H9 (cell line): Measurements from ENCODE around the gene CTNNBL1. TPM values are rescaled to one million over a fixed set of nuclear protein-coding genes. Genes with fewer than 3 reads are reported as not detected.

Experiments used
- DNase-seq: peaks from one replicate; pipeline ENCODE4 v3.0.0-alpha.2; 2017
- H2AFZ ChIP-seq: one replicate; pipeline ENCODE4 v1.6.1; 2013; ENCODE audit warnings: mild to moderate bottlenecking, low read length, control low read depth, moderate library complexity
- H2AK5ac ChIP-seq: 2 replicates; pipeline ENCODE4 v1.6.1; 2013; ENCODE audit warnings: low read length, control low read depth, mixed read lengths; ENCODE audit not compliant: insufficient read length
- H2BK120ac ChIP-seq: one replicate; pipeline ENCODE4 v1.6.1; 2013; ENCODE audit warnings: low read depth, mild to moderate bottlenecking, low read length, control low read depth, inconsistent platforms; ENCODE audit not compliant: poor library complexity, severe bottlenecking
- H2BK12ac ChIP-seq: 2 replicates; pipeline ENCODE4 v1.6.1; 2013; ENCODE audit warnings: low read length, control low read depth, mixed read lengths, low read depth; ENCODE audit not compliant: insufficient read length
- H2BK15ac ChIP-seq: 2 replicates; pipeline ENCODE4 v1.6.1; 2013; ENCODE audit warnings: low read depth, low read length, control low read depth
- H2BK20ac ChIP-seq: one replicate; pipeline ENCODE4 v1.6.1; 2013; ENCODE audit warnings: low read depth, mild to moderate bottlenecking, low read length, control low read depth, inconsistent platforms; ENCODE audit not compliant: poor library complexity, severe bottlenecking
- H2BK5ac ChIP-seq: 2 replicates; pipeline ENCODE4 v1.6.1; 2013; ENCODE audit warnings: low read length, control low read depth, mixed read lengths; ENCODE audit not compliant: insufficient read length
- H3K14ac ChIP-seq: 2 replicates; pipeline ENCODE4 v1.6.1; 2013; ENCODE audit warnings: low read length, control low read depth; ENCODE audit not compliant: insufficient read depth
- H3K18ac ChIP-seq: 2 replicates; pipeline ENCODE4 v1.6.1; 2013; ENCODE audit warnings: low read depth, mild to moderate bottlenecking, mixed read lengths, low read length, control low read depth; ENCODE audit not compliant: insufficient read length
- H3K23ac ChIP-seq: 2 replicates; pipeline ENCODE4 v1.6.1; 2013; ENCODE audit warnings: low read length, control low read depth, mixed read lengths, low read depth; ENCODE audit not compliant: insufficient read length
- H3K23me2 ChIP-seq: 2 replicates; pipeline ENCODE4 v1.6.1; 2013; ENCODE audit warnings: low read depth, mild to moderate bottlenecking, mixed read lengths, low read length, control low read depth; ENCODE audit not compliant: insufficient read length, poor library complexity, severe bottlenecking
- H3K27ac ChIP-seq: 2 replicates; pipeline ENCODE4 v1.5.1; 2013; ENCODE audit warnings: low read length, control low read depth, mixed read lengths, low read depth; ENCODE audit not compliant: insufficient read length
- H3K27me3 ChIP-seq: 2 replicates; pipeline ENCODE4 v1.6.1; 2013; ENCODE audit warnings: low read length, control low read depth, inconsistent platforms; ENCODE audit not compliant: insufficient read depth
- H3K4ac ChIP-seq: 2 replicates; pipeline ENCODE4 v1.6.1; 2013; ENCODE audit warnings: low read depth, mild to moderate bottlenecking, control low read depth, inconsistent platforms, low read length, moderate library complexity
- H3K4me1 ChIP-seq: 2 replicates; pipeline ENCODE4 v1.6.1; 2013; ENCODE audit warnings: low read length, control low read depth, inconsistent platforms; ENCODE audit not compliant: insufficient read depth
- H3K4me2 ChIP-seq: 2 replicates; pipeline ENCODE4 v1.6.1; 2013; ENCODE audit warnings: low read length, control low read depth, mixed read lengths; ENCODE audit not compliant: insufficient read length, insufficient read depth
- H3K56ac ChIP-seq: 2 replicates; pipeline ENCODE4 v1.6.1; 2013; ENCODE audit warnings: low read depth, mild to moderate bottlenecking, mixed read lengths, low read length, control low read depth; ENCODE audit not compliant: insufficient read length
- H3K79me1 ChIP-seq: 2 replicates; pipeline ENCODE4 v1.6.1; 2013; ENCODE audit warnings: low read depth, mild to moderate bottlenecking, moderate library complexity, low read length, control low read depth, inconsistent platforms; ENCODE audit not compliant: insufficient read depth, poor library complexity, severe bottlenecking
- H3K79me2 ChIP-seq: 2 replicates; pipeline ENCODE4 v1.6.1; 2013; ENCODE audit warnings: low read length, control low read depth, inconsistent platforms; ENCODE audit not compliant: insufficient read depth
- H3K9ac ChIP-seq: 2 replicates; pipeline ENCODE4 v1.6.1; 2013; ENCODE audit warnings: low read length, control low read depth, mixed read lengths; ENCODE audit not compliant: insufficient read length; ENCODE audit errors: extremely low read depth
- H3K9me3 ChIP-seq: one replicate; pipeline ENCODE4 v1.6.1; 2013; ENCODE audit warnings: low read depth, low read length, inconsistent platforms; ENCODE audit not compliant: control insufficient read depth
- H3T11ph ChIP-seq: one replicate; pipeline ENCODE4 v1.6.1; 2013; ENCODE audit warnings: mild to moderate bottlenecking, low read length, control low read depth, inconsistent platforms
- H4K20me1 ChIP-seq: one replicate; pipeline ENCODE4 v1.6.1; 2013; ENCODE audit not compliant: control insufficient read depth, insufficient read length, insufficient read depth
- H4K5ac ChIP-seq: 2 replicates; pipeline ENCODE4 v1.6.1; 2013; ENCODE audit warnings: low read depth, mild to moderate bottlenecking, mixed read lengths, low read length, control low read depth; ENCODE audit not compliant: insufficient read length
- H4K8ac ChIP-seq: replicated peaks from 2 replicates; pipeline ENCODE4 v1.6.1; 2013; ENCODE audit warnings: low read length, control low read depth, mixed read lengths, low read depth; ENCODE audit not compliant: insufficient read length
- H4K91ac ChIP-seq: 2 replicates; pipeline ENCODE4 v1.6.1; 2013; ENCODE audit warnings: low read depth, mild to moderate bottlenecking, moderate library complexity, mixed read lengths, low read length, control low read depth; ENCODE audit not compliant: insufficient read length
- H3K27ac Mint-ChIP-seq, 3 experiments: 2 replicates in 2 of 3; 3 replicates in 1 of 3; pipeline ENCODE4 v1.8.0; 2020 to 2021; ENCODE audit warnings: mixed read lengths in 3 of 3, mild to moderate bottlenecking in 1 of 3, moderate library complexity in 1 of 3
- H3K27me3 Mint-ChIP-seq: 2 replicates; pipeline ENCODE4 v1.8.0; 2021; ENCODE audit warnings: low read depth, mild to moderate bottlenecking, moderate library complexity, mixed read lengths
- H3K36me3 Mint-ChIP-seq, 3 experiments: 2 replicates in 2 of 3; 3 replicates in 1 of 3; pipeline ENCODE4 v1.8.0; 2020 to 2021; ENCODE audit warnings: low read depth in 3 of 3, mixed read lengths in 3 of 3; ENCODE audit not compliant: insufficient read depth in 1 of 3
- H3K4me1 Mint-ChIP-seq, 2 experiments: 2 replicates each; pipeline ENCODE4 v1.8.0; 2020; ENCODE audit warnings: mixed read lengths in 2 of 2
- H3K4me3 Mint-ChIP-seq, 2 experiments: 2 replicates in 1 of 2; 3 replicates in 1 of 2; pipeline ENCODE4 v1.8.0; 2020 to 2021; ENCODE audit warnings: mild to moderate bottlenecking in 2 of 2, mixed read lengths in 2 of 2, moderate library complexity in 1 of 2
- H3K9me3 Mint-ChIP-seq, 2 experiments: 2 replicates in 1 of 2; 3 replicates in 1 of 2; pipeline ENCODE4 v1.8.0; 2020; ENCODE audit warnings: mild to moderate bottlenecking in 2 of 2, mixed read lengths in 2 of 2, moderate library complexity in 1 of 2
- CTCF ChIP-seq: fragments of 200-600 bp; sonication (generic); conservative IDR thresholded peaks from 3 replicates; pipeline ENCODE4 v1.8.0; 2021; ENCODE audit warnings: antibody characterized with exemption, mild to moderate bottlenecking
- WGBS: extraction: QIAGEN DNeasy Blood & Tissue Kit; methylation state at CpG from one replicate; pipeline ENCODE4 v1.1.7; 2013; ENCODE audit warnings: missing lambda C conversion rate, low lambda C conversion rate, mixed read lengths; ENCODE audit not compliant: insufficient read length; ENCODE audit errors: extremely low coverage; 5-methylcytosine and 5-hydroxymethylcytosine counted together
- total RNA-seq: library from RNA; stranded (reverse); gene quantifications from 2 replicates; pipeline ENCODE4 v1.2.1, GENCODE V29; 2021

Gene CTNNBL1
- total RNA-seq, 1 experiment from 2014 or later: 67.2 TPM

- DNase-seq: no peak
- no peak overlapping the region for H3K4me2 ChIP-seq
- no peaks in the 10 kb centered on the region for H3K27me3 ChIP-seq
- peaks cover 11 to 17% of the 10 kb centered on the region in 2 experiments for H3K4me1 Mint-ChIP-seq
- H4K8ac ChIP-seq: no peak overlapping the region
- TF ChIP-seq CTCF: no peak
- H3K56ac ChIP-seq: no peak overlapping the region
- no peak overlapping the region for H2BK12ac ChIP-seq
- H3K4me1 ChIP-seq: peaks cover under 1% of the 10 kb centered on the region; the same call in 1 of the 2 replicates
- no peak overlapping the region for H3K4ac ChIP-seq
- H3T11ph ChIP-seq: no peak overlapping the region
- H3K9me3 ChIP-seq: no peaks in the 10 kb centered on the region
- no peak overlapping the region for H2BK120ac ChIP-seq
- no peaks in the 10 kb centered on the region for H3K27me3 Mint-ChIP-seq
- no peak overlapping the region for H3K23ac ChIP-seq
- no peak overlapping the region for H4K5ac ChIP-seq
- H4K91ac ChIP-seq: no peak overlapping the region
- no peaks in the 10 kb centered on the region for H3K79me2 ChIP-seq
- no peak overlapping the region for H2AK5ac ChIP-seq
- peak overlapping the region in 1 of 3 experiments; percentile 49; a peak in 1 of 7 replicates for H3K27ac Mint-ChIP-seq
- no peak overlapping the region for H2BK15ac ChIP-seq
- H3K36me3 Mint-ChIP-seq: peaks cover 6 to 20% (median 16%) of the 10 kb centered on the region in 3 experiments; a peak in 6 of 7 replicates
- H3K9me3 Mint-ChIP-seq: no peaks in the 10 kb centered on the region
- H3K4me3 Mint-ChIP-seq: no peak overlapping the region
- no peak overlapping the region for H3K27ac ChIP-seq
- H2BK20ac ChIP-seq: no peak overlapping the region
- H3K9ac ChIP-seq: no peak overlapping the region
- no peaks in the 10 kb centered on the region for H4K20me1 ChIP-seq
- no peak overlapping the region for H2BK5ac ChIP-seq
- no peak overlapping the region for H3K18ac ChIP-seq
- H3K14ac ChIP-seq: no peak overlapping the region
- no peaks in the 10 kb centered on the region for H3K79me1 ChIP-seq
- no CpG with 5 or more reads among the region's 8 CpGs for WGBS
- no peaks in the 10 kb centered on the region for H3K23me2 ChIP-seq
- no peak overlapping the region for H2AFZ ChIP-seq
Measured at GRCh38 chr20:37864298-37864697, 170.5 kb downstream of the CTNNBL1 start.
